CMK (cell line): ENCODE data around the gene CFAP74.
"Not testable (repeated sequence)": the region's sequence is repeated elsewhere in the genome, so short reads cannot be mapped to it uniquely, and the experiment has no call there.

Source experiments
- DNase-seq: peaks from one replicate; pipeline ENCODE4 v3.0.0-alpha.2; 2010; ENCODE audit warnings: low read depth

Gene CFAP74

DNA sequence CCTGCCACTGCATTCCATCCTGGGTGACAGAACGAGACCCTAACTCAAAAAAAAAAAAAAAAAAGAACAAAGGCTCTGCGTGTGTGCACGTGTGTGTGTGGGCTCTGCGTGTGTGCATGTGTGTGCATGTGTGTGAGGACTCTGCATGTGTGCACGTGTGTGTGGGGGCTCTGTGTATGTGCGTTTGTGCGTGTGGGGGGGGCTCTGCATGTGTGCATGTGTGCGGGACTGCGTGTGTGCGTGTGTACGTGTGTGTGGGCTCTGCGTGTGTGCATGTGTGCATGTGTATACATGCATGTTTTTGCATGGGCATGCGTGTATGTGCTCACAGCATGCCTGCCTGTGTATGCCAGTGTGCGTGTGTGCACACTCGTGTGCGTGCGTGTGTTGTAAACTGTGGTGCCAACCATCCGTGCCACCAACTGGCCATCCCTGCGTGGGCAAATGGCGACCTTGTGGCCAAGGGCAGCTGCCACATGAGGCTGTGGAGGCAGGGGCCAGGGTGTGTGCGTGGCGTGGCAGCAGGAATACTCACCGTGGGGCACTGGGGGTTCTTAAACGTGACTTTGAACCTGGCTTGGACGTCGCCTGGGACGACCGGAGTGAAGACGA is 57.7 kb downstream of the CFAP74 start:
- DNase-seq = no peak

DNA sequence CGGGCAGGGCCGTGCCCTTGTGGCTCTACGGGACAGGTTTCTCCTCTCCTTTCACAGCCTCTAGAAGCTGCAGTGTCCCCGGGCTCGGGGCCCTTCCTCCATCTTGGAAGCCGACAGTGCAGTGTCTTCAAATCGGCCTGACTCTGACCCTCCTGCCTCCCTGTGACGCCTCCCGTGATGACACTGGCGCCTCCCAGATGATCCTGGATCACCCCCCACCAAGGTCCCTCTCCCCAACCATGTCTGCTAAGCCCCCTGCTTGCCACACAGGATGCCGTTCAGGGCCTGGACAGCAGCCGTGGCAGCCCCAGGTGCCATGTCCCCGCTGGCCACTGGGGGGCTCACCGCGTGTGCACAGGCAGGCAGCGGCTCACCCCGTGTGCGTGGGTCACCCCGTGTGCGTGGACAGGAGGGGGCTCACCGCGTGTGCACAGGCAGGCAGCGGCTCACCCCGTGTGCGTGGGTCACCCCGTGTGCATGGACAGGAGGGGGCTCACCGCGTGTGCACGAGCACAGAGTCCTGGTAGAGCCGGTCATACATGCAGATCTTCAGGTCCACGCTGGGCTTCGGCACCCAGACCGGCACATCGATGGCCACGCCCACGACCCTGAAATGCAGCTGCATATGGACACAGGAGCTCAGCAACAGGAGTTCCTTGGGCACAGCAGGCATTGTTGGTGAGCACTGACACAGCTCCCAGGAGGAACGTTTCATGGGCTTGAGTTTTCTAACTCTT is 59.6 kb downstream of the CFAP74 start:
- DNase-seq = no peak

DNA sequence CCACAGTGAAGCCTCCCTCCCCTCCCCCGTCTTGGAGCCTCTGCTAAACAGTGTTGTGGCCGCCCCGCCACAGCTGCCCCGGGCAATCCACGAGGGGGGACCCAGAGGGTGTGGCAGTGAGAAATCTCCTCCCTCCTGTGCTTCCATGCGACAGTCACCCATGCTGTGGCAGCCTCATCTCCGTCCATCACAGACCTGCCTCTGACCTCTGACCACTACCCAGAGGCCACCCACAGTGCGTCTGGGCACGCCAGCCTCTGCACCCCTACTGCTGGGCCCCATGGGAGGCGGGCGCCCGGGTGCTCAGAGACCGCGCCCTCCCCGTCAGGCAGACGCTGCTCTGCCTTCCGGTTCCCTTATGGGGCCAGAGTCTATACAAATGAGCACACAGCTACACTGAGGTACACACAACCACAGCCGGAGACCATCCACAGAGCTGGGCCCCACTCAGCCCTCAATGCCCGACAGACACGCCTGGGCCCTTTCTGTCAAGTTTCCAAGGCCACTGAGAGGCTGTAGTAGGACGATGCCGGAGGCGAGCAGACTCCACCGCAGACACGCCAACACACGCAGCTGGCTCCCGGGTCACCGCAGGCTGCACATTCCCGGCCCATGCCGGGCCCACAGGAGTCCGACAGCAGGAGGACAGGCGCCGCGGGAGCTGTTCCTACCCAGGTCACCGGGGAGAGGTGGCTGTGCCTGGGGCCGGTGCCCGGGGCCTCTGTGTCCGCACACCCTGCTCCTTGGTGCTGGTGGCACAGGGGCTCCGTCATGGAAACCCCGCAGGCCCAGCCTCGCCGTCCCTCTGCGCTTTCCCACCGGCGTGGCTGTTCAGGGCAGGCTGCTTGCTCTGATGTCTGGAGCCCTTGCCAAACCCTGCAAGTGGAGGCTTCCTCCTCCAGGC is 60.6 kb downstream of the CFAP74 start:
- no peak for DNase-seq

DNA sequence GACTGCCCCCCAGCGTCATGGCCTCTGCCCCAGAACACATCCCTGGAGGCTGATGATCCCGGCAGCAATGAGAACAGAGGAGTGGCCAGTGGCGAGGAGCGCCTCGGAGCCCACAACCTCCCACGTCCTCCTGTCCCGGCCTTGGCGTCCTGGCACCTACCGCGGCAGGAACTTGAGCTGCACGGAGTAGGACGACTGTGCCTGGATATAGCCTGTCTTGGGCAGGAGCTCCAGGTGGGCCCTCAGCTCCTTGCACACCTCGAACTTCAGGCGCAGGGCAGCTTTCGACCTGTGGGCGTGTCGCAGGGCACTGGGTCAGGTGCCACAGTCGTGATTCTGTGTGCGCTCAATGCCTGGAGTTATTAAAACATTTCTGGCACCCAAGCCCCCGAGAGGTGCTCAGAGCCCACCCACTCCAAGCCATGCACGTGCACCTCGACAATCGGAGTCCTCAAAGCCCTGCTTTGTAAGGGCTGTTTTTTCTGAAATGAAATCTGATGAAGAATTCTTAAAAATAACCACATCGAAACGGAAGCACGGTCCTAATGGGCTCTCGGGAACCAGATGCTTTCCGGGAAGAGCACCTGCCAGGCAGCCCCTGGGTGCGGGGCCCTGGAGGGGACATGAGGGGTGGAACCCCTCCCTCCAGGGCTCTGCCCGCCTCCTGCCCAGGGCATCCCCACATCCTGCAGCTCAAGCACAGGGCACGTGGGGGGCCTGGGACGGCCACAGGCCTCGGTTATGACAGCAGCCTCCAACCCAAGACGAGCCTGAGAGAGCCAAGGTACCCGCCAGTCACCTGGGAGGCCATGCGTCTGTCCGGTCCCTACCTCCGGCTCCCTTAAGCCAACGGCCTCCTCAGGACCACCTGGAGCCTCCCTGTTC is 61.5 kb downstream of the CFAP74 start:
- DNase-seq = no peak

DNA sequence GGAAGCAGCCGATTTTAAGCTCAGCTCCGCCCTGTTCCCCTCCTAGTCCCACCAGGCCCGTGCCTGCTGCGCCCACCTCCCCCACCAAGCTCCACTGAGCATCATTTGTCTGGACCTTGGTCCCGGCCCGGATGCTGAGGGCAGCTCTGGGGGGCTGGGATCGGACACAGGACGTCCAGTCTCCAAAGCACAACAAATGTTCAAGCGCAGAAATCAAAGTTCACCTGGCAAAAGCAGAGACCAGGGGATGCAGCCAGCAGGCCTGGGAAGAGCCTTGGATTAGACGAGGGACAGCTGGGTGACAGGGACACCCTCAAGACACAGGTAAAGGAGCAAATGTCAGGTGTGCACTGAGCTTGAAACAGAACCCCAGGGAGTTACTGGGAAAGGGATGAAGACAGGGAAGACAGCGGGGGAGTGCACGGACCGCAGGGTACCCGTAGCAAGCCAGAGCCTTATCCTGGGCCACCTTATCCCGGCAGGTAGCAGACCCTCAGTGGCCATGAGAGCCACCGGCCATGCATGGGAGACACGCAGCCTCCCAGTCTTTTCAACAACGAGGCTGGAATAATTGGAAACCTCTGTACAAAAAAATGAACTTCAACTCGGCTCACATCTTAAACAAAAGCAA is 62.3 kb downstream of the CFAP74 start:
- no peak for DNase-seq

DNA sequence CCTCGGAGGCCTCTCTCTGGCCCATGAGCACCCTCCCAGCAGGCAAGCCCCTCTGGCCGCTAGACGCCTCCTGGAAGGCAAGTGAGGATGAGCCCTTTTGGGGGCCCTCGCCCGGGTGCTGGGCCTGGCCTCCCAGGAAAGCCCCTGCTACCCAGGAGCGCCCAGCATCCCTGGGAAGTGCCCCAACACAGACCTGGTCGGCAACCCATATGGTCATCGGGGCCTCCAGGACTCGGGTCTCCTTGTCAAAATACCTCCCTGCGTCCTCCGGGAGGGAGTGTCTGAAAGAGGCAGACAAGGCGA is 63.5 kb downstream of the CFAP74 start:
- no peak for DNase-seq

DNA sequence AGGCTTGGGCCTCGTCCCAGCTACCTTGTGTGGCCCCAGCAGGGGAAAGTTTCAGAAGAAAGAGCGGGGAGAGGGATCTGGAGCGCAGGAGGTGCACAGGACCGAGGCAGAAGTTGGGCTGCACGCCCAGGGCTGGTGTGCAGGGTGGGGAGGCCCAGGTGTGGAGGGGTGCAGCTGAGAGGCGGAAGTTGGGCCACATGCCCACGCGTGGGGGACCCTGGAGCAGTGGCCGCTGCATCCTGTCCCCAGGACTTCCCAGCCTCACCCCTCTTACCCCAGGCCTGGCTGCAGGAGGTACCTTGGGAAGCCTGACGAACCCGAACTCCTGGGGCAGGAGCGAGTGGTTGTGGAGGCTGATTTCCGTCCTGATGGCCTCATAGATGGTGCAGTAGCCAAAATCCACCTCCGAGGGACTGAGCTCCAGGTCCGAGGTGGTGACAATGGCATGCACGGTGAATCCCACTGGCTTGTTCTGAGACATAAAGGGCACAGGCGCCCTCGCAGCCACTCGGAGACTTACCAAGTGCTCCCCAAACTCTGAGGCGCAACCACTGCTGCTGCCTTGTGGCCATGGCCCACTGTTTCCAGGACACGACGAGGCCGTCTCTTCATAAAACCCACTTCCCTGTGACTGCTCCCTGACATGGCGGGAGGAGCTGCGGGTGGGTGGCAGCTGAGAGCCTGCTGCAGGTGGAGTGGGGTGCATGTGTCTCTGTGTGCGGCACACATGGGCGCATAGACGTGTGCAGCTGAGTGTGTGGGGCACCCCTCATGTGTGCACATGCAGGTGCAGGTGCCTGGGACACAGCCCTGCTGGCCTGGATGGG is 64.1 kb downstream of the CFAP74 start:
- DNase-seq = no peak

DNA sequence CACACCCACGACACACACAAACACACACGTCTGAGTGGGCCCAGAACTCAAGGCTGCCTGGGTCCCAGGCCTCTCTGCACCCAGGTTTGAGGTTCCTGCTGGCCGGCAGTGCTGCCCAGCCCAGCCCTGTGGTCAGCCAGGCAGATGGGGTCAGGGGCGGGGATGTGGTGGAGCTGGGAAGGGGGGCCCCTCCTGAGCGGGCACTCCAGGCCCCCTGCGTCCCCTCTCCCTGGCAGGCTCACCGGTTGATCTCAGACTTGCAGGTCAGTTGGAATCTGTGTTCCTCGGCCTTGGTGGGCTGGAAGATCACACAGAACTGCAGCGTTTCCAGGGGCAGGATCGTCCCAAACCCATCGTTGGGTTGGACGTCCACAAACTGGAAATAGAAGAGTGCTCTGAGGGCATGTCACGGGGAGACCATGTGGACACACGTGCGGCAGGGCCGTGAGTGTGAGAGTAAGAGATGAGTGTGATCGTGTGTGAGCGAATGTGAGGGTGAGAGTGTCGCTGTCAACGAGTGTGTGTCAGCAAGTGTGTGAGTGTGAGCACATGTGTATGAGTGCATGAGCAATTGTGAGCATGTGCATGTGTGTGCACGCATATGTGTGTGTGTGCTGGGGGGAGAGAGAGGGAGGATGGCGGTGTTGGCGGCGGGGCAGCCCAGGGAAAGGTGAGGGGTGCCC is 64.8 kb downstream of the CFAP74 start:
- DNase-seq = no peak

DNA sequence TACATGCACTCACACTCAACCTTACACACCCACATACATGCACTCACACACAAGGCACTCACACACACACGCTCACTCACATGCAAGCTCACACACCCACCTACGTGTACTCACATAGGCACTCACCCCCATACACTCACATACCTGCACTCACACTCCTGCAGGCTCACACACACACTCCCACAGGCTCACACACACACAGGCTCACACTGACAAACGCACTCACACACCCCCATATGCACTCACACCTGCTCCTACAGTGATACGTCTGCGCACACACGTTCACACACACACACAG is 65.4 kb downstream of the CFAP74 start:
- DNase-seq = no peak

DNA sequence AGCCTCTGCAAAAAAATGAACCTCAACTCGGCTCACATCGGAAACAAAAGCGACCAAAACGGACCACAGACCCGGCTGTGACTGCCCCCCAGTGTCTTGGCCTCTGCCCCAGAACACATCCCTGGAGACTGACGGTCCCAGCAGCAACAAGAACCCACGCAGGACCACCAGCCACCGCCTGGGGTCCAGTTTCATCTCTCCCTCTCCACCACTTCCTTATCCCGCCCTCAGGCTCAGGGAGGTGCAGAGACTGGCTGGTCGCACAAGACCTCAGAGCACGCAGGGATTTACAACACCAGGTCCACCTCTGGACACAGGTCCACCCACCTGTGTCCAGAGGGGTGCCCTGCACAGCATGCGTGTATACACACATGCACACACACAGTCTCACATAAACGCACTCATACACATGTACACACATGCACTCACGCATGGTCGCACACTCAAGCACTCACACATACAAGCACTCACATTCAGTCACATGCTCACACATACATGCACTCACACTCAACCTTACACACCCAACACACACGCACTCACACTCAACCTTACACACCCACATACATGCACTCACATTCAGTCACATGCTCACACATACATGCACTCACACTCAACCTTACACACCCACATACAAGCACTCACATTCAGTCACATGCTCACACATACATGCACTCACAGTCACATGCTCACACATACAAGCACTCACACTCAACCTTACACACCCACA is 65.9 kb downstream of the CFAP74 start:
- no peak for DNase-seq

DNA sequence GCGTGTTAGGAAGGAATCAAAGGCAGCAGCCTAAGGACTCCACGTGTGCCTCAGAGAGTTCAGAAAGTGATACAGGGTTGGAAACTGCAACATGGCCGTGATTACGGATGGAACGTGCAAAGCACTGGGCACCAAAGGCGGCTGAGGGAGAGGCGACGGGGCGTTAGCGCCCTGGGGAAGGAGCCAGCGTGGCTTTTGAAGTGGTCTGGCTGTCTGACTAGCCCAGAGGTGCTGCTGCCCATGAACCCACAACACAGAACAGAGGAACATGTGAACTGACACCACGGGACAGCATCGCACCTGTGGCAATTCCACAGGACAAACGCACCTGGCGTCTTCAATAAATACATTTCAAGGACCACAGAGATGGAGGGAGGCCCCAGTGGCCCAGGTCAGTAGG is 66.5 kb downstream of the CFAP74 start:
- no peak for DNase-seq

DNA sequence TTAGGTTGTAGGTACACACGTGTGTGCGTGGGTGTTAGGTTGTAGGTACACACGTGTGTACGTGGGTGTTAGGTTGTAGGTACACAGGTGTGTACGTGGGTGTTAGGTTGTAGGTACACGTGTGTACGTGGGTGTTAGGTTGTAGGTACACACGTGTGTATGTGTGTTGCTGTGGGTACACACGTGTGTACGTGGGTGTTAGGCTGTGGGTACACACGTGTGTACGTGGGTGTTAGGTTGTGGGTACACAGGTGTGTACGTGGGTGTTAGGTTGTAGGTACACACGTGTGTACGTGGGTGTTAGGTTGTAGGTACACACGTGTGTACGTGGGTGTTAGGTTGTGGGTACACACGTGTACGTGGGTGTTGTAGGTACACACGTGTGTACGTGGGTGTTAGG is 68.7 kb downstream of the CFAP74 start:
- DNase-seq = not testable (repeated sequence)

DNA sequence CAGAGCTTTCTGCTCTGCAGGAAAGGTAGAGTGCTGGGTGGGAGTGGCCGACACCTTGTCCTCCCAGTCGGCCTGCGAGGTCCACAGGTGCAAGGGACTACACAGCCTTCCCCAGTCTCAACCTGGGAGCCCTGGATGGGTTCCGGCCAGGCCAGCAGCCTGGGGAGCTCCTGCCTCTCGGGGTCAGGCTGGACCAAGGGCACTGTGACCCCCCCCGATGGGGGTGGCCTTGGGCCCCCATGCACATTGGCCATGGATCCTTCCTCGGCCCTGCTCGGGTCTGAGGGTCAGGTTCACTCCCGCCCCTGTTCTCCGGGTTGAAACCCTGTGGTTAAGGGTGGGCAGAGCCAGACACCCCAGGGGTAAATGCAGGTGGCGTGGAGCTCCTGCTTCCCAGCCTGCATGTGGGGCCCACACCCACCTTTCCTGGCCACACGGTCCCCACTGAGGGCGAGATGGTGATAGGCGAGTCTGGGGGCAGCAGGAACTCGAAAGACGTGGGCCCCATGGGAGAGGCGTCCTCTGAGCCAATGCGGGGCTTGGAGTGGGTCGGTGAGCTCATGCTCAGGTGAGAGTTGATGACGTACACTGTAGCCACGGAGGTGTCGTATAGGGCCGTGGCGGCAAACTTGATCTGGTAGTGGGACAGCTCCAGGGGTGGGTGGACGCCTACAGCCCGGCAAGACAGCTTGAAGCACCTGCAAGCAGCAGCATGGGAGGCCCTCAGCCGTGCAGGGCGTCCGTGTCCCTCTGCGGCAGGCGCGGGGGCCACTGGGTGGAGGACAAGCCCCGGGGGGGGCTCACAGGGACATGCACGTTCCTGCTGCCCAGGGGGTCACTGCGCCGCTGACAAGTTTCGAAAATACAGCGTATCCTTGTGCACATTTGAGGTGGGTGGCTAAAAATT is 73.7 kb downstream of the CFAP74 start:
- DNase-seq = no peak

DNA sequence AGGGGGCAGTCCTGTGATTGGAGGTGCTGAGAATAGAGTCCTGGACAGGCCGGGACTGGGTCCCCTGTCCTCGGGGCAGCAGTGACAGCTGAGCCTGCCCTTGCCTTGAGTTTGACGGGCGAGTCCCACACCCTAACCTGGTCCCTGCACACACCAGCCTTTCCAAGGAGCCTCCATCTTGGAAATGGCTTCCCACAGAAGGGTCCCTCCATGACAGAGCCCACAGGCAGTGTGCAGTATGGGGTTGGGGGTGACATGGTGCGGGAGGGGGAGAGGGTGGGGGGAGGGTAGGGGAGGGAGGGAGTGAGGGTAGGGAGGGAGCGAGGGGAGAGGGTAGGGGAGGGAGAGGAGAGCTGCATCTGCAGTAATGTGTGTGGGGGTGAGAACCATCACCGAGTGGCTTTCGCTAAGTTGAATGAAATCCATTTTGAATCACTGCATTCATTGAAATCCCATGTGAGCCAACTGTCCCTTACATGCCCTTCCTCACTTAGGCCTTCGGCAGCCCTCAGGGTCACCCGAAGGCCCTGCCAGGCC is 74.4 kb downstream of the CFAP74 start:
- no peak for DNase-seq

DNA sequence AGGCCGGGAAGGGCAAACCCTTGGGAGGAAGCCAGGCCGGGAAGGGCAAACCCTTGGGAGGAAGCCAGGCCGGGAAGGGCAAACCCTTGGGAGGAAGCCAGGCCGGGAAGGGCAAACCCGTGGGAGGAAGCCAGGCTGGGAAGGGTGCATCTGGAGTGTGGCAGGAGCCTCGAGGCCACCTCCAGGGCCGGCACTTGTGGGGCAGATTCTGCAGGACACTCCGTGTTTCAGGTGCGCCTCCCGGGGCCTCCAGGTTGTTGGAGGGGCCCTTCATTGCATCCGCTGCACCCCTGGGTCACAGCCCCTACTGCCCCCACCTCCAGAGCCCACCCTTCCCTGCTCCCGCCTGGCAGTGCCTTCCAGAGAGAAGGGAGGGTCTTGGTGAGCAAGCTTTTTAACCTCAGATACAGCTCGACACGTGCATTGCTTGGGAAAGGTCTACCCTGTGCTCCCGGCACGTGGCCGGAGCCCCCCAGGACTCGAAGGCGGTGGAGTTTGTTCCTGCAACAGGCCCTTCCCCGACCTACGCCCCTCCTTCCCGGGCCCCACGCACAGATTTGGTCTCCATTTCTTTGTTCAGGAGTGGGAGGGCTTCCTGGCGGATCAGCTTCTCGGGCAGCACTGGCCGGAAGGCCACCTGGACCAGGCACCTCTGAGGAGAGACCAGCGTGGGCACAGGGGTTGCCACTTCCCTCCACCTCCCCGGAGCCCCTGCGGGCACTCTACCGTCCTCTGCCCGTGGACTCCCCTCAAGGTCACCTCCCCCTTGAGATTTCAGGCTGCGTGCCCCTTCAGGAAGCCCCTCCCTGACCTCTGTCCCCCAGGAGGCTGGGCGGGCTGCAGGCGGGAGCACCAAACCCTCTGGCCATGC is 75.1 kb downstream of the CFAP74 start:
- DNase-seq = no peak

DNA sequence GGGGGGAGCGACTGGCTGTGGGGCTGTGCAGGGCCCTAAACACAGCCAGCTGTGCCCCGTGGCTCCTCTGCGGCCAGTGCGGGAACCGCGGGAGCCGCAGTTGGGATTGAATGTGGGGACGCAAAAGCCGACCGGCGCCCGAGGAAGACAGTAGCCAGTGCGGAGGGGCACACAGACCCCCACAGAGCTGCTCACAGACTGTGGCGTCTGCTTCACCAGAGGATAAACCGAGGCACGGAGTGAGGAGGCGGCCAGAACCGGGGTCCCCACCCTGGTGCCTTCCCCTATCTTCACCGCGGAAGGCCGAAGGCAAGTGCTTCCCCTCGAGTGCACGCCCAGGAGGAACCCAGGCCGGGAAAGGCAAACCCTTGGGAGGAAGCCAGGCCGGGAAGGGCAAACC is 75.8 kb downstream of the CFAP74 start:
- no peak for DNase-seq

DNA sequence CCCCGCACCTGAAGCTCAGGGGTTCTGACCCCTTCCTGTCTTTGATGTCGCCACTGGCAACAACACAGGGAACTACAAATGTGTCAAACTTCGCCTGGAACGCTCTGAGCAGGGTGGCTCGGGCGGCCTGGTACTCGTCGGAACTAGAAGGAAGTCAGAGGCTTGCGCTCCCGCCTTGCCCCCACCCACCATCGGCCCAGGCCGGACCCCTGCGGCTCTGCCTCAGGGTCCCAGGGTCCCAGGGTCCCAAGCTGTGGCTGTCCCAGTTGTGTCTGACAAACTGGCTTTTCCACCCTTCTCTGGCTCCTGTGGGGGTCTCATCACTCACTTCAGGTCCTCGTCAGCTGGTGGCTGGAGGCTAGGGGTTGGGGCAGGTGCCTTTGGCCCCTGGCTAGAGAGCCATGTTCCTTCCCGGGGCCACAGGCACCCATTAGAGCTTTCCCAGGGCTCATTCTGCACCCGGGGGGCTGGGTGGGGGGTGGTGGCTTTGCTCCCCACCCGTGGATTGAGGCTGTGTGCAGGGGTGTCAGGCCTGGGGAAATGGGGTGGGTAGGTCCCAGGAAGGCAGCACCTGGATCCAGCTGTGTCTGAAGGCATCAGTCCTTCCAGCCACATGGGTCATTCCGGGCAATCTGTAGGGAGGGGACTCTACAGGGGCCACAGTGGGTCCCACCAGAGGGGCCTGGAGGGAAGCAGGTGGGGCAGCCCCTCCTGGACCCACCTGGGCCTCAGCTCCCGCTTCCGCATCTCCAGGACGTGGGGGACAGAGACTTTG is 76.5 kb downstream of the CFAP74 start:
- DNase-seq = no peak
